ENCODE measurements around the gene DNAAF2. TPM values are rescaled to one million over a fixed set of nuclear protein-coding genes. Genes with fewer than 3 reads are reported as not detected.

Gene DNAAF2
- total and polyA plus RNA-seq, 2 of the 13 experiments (the other 11 are each of a cell fraction or from before 2014, with no cell fraction given) = 6.1 to 13.6 TPM

- TF ChIP-seq, protein P1, sequence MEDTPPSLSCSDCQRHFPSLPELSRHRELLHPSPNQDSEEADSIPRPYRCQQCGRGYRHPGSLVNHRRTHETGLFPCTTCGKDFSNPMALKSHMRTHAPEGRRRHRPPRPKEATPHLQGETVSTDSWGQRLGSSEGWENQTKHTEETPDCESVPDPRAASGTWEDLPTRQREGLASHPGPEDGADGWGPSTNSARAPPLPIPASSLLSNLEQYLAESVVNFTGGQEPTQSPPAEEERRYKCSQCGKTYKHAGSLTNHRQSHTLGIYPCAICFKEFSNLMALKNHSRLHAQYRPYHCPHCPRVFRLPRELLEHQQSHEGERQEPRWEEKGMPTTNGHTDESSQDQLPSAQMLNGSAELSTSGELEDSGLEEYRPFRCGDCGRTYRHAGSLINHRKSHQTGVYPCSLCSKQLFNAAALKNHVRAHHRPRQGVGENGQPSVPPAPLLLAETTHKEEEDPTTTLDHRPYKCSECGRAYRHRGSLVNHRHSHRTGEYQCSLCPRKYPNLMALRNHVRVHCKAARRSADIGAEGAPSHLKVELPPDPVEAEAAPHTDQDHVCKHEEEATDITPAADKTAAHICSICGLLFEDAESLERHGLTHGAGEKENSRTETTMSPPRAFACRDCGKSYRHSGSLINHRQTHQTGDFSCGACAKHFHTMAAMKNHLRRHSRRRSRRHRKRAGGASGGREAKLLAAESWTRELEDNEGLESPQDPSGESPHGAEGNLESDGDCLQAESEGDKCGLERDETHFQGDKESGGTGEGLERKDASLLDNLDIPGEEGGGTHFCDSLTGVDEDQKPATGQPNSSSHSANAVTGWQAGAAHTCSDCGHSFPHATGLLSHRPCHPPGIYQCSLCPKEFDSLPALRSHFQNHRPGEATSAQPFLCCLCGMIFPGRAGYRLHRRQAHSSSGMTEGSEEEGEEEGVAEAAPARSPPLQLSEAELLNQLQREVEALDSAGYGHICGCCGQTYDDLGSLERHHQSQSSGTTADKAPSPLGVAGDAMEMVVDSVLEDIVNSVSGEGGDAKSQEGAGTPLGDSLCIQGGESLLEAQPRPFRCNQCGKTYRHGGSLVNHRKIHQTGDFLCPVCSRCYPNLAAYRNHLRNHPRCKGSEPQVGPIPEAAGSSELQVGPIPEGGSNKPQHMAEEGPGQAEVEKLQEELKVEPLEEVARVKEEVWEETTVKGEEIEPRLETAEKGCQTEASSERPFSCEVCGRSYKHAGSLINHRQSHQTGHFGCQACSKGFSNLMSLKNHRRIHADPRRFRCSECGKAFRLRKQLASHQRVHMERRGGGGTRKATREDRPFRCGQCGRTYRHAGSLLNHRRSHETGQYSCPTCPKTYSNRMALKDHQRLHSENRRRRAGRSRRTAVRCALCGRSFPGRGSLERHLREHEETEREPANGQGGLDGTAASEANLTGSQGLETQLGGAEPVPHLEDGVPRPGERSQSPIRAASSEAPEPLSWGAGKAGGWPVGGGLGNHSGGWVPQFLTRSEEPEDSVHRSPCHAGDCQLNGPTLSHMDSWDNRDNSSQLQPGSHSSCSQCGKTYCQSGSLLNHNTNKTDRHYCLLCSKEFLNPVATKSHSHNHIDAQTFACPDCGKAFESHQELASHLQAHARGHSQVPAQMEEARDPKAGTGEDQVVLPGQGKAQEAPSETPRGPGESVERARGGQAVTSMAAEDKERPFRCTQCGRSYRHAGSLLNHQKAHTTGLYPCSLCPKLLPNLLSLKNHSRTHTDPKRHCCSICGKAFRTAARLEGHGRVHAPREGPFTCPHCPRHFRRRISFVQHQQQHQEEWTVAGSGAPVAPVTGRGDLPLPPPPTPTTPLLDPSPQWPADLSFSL (CRISPR knock-in tag; IDR thresholded peaks at IDR 0.05) = no peak
- TF ChIP-seq REST (IDR thresholded peaks at IDR 0.05; ENCODE audit: borderline replicate concordance in 1 of 2, low read depth in 1 of 2, low read length in 2 of 2) (peak in 1 of 2 experiments; percentile 71; a peak in 2 of 4 replicates), ZSCAN20 (CRISPR knock-in tag; IDR thresholded peaks at IDR 0.05; ENCODE audit: borderline replicate concordance) (no peak), ATF4 (CRISPR knock-in tag; IDR thresholded peaks at IDR 0.05) (peak in 1 of 2 experiments; percentile 82; a peak in 2 of 4 replicates), ZNF670 (CRISPR knock-in tag; IDR thresholded peaks at IDR 0.05; ENCODE audit: borderline replicate concordance) (peak; percentile 96), SIN3A (IDR thresholded peaks at IDR 0.05; ENCODE audit: borderline replicate concordance, low read depth, low read length) (peak; percentile 98), SP1 (IDR thresholded peaks at IDR 0.05) (no peak), SP1 (CRISPR knock-in tag; IDR thresholded peaks at IDR 0.05) (no peak), ESRRA (CRISPR knock-in tag; IDR thresholded peaks at IDR 0.05; ENCODE audit: low read depth) (0 out of 2 replicates have a peak, but pooled peaks have one; percentile 68), NFE2L1 (CRISPR knock-in tag; IDR thresholded peaks at IDR 0.05; ENCODE audit: borderline replicate concordance) (no peak), GLI4 (CRISPR knock-in tag; IDR thresholded peaks at IDR 0.05; ENCODE audit: borderline replicate concordance) (no peak), ATM (IDR thresholded peaks at IDR 0.05; ENCODE audit: borderline replicate concordance) (no peak), XBP1 (CRISPR knock-in tag; IDR thresholded peaks at IDR 0.05) (no peak), AGO1 (IDR thresholded peaks at IDR 0.05; ENCODE audit: low read depth, low read length, poor library complexity, severe bottlenecking) (no peak), ZNF253 (CRISPR knock-in tag; IDR thresholded peaks at IDR 0.05; ENCODE audit: borderline replicate concordance) (no peak), ISX (CRISPR knock-in tag; conservative IDR thresholded peaks at IDR 0.05) (no peak)
- TF ChIP-seq, protein P2, sequence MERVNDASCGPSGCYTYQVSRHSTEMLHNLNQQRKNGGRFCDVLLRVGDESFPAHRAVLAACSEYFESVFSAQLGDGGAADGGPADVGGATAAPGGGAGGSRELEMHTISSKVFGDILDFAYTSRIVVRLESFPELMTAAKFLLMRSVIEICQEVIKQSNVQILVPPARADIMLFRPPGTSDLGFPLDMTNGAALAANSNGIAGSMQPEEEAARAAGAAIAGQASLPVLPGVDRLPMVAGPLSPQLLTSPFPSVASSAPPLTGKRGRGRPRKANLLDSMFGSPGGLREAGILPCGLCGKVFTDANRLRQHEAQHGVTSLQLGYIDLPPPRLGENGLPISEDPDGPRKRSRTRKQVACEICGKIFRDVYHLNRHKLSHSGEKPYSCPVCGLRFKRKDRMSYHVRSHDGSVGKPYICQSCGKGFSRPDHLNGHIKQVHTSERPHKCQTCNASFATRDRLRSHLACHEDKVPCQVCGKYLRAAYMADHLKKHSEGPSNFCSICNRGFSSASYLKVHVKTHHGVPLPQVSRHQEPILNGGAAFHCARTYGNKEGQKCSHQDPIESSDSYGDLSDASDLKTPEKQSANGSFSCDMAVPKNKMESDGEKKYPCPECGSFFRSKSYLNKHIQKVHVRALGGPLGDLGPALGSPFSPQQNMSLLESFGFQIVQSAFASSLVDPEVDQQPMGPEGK (CRISPR knock-in tag; IDR thresholded peaks at IDR 0.05) = peak; percentile 64; the same call in 1 of the 2 replicates
Measured at GRCh38 chr14:49641697-49642129, 6.7 kb upstream of the DNAAF2 start (continued).
